GM18519 (cell line): ENCODE measurements around the gene TMEM250.
"Not testable (repeated sequence)": the region's sequence is repeated elsewhere in the genome, so short reads cannot be mapped to it uniquely, and the experiment has no call there.

Source experiments
- ATAC-seq: cut with Tn5 transposase; IDR thresholded peaks from one replicate; pipeline ENCODE4 v1.9.1; 2021; ENCODE audit warnings: mild to moderate bottlenecking, moderate library complexity; ENCODE audit not compliant: unreplicated experiment, low FRiP score

TMEM250 gene, protein sequence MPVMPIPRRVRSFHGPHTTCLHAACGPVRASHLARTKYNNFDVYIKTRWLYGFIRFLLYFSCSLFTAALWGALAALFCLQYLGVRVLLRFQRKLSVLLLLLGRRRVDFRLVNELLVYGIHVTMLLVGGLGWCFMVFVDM

GRCh38 chr9:136118320-136119060 is at the start of gene TMEM250:
Gene TMEM250, minus strand, starts transcription at chr9:136118875. Its CDS starts 1,975 bp downstream, at chr9:136116900.
- ATAC-seq: peak; percentile 57

GRCh38 chr9:136163248-136163850 is 44.7 kb upstream of the TMEM250 start:
- no peak for ATAC-seq

DNA sequence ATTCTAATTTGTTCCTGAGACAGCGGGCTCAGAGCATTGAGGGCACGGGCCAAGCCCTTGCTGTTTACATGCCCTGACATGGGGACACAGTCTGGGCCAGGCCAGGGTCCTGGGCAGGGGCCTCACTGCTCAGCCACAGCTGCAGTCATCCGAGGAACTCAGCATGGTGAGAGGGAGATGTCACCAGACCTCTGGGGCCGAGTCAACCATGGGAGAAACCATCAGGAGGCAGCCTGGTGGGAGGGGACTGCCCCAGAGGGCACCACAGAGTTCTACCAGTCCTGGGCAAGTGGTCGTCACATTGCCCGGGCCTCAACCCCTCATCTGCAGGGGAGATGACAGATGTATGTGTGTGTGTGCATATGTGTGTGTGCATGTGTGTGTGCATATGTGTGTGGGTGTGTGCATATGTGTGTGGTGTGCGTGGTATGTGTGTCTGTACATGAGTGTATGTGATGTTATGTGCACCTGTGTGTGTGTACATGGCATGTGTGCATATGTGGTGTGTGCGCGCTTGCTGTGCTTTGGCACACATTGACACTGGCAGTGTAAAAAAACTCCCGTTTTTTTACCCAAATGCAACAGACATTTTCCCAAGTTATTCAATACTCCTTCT is 42.4 kb upstream of the TMEM250 start:
- ATAC-seq: no peak

DNA sequence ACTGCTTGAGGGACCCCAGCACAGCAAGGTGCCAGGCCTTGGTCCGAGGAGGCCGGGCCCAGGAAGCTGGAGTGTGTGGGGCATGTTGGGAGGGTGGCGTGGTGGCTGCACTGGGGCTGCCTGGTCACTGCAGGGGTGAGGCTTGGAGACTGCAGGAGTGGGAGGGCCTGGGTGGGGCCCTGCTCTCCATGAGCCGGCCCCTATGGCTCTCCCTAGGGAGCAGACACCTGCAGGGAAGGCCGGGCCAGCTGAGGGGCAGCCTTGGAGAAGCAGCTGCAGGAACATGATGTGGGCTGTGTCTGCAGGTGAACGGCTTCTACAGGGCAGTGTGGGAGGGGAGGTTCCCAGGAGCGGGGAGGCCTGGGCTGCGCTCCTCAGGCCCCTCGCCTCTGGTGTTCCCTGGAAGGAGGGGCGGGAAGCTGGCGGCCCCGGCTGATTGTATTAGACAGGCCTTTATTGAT is 41.7 kb upstream of the TMEM250 start:
- no peak for ATAC-seq

DNA sequence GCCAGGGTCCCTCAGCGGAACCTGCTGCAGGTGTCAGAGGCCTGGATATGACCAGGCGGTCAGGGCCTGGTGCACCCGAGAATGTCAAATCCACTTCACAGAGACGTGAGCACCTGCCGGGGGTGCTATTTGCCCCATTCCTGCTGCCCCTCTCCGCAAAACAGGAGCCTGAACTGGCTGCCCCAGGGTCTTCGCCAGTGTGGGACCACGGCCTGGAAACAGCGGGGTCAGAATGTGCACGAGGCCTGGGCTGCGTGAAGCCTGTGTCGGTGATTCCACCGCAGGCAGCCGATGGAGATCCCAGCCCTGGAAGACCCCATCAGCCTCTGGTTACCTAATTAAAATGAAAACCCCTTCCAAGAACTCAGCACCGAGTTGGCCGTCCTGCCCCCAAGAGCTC is 41.2 kb upstream of the TMEM250 start:
- ATAC-seq: no peak

GRCh38 chr9:136157477-136158265 is 39.0 kb upstream of the TMEM250 start:
- ATAC-seq: no peak

DNA sequence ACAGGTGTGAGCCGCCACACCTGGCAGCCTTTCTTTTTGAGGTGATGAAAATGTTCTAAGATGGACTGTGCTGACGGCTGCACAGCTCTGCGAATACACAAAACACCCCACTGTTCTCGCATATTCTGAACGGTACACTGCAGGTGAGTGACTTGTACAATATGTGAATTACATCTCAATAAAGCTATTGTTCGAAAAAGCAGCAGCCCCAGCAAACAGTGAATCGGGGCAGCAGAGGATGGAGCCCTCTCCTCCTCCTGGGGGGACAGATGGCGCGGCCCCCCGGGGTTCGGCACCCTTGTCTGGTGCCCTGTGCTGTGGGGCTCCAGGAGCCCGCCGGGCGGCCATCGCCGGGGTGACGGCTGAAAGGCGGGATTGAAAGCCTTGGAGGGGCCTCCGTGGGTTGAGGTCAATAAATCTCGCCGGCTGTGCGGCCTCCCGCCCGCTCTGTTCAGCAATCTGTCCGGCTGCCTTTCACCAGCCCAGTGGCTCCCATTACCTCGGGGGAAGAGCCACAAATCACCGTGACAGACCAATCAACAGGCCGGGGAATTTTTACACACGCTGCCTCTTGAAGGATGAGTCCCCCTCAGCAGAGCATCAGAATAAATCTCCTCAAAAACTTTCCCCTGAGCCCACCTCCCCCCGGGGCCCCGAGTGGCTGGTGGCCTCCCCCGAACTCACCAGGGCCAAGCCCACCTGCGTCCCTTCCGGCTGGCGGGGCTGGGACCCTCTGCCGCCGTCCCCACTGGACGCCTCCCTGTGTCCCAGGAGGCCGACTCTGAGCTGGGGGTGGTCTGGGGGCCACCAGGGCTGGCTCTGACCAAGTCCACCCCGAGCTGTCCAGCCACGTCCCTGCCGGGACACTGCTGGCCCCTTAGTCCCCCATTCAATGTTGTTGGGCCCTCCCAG is 37.8 kb upstream of the TMEM250 start:
- no peak for ATAC-seq

DNA sequence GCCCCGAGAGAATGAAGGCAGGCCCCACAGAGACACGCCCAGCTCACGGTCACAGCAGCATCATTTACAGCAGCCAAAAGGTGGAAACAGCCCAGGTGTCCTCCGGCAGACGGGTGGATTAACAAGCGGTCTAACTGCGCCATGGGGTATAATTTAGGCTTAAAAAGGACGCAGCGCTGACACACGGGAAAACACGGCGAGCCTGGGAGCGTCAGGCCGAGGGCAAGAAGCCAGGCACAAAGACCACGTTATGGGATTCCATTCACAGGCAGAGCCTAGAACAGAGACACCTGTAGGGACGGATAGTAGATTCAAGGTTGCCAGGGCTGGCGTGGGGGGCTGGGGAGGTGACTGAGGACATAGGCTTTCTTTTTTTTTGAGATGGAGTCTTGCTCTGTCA is 36.9 kb upstream of the TMEM250 start:
- ATAC-seq: no peak

GRCh38 chr9:136154943-136155342 is 36.3 kb upstream of the TMEM250 start:
- no peak for ATAC-seq

DNA sequence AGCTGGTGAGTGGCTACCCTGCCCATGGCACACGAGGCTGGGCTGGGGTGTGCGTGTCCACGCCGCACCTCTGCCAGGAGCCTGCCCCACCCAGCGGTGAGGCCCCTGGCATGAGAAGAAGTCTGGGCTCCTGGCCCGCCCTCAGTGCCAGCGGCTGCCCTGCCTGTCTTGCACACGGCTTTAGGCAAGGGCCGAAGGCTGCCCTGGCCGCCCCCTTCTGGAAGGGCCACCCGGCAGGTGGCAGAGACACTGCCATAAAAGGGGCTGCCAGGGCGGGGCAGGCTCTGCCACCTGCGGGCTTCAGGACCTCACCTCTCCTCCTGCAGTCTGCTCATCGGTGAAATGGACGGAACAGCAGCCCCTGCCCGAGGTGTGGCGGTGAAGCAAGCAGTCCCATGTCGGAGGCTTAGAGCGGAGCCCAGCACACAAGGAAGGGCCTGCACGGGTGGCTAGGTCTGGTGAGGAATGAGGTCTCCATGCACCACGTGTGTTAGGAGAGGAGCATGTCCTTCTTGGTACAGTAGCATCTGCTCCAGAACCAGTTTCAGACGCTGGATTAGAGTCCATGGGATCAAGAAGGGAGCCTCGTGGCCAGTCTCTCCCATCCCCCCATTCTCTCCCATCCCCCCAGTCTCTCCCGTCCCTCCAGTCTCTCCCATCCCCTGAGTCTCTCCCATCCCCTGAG is 34.8 kb upstream of the TMEM250 start:
- no peak for ATAC-seq

- no peak for ATAC-seq
Measured at GRCh38 chr9:136152931-136153330, 34.3 kb upstream of the TMEM250 start.

- ATAC-seq: no peak
Measured at GRCh38 chr9:136152543-136152866, 33.8 kb upstream of the TMEM250 start.

- ATAC-seq: no peak
Measured at GRCh38 chr9:136151848-136152542, 33.3 kb upstream of the TMEM250 start.

GRCh38 chr9:136151214-136151804 is 32.6 kb upstream of the TMEM250 start:
- ATAC-seq: no peak

GRCh38 chr9:136150664-136151213 is 32.1 kb upstream of the TMEM250 start:
- ATAC-seq: not testable (repeated sequence)

DNA sequence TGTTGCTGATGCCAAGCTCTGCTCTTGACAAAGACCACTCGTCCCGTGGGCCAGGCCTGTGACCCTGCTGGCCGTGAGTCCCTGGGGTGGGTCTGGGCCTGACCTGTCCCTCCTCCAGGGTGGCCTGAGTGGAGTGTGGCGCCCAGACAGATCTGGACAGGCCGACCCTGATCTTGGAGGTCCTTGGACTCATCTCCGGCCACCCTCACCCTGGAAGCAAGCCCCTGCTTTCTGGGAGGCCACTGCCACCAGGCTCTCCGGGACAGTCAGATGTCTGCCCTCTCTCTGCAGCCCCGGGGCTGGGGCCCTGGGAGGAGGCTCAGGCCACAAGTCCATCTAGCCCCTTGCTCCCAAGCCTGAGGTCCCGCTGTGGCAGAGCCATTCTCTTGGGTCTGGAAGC is 31.2 kb upstream of the TMEM250 start:
- no peak for ATAC-seq

DNA sequence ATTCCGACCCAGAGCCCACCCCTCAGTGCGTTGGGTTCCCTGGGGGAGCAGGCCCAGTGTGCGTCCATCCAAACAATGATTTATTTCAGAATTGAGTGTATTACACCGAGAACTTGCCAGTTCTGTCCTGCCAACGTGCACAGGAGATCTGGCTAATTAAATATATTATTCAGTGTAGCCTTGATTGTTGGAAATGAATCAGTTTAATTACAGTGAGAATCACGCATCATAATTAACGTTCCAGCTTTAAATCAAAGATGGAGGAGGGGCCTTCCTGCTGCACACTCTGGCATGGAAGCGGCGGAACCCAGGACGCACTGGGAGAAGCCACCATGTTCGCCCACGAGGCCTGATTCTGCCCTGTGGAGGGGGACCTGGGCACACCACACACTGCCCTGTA is 30.7 kb upstream of the TMEM250 start:
- ATAC-seq: no peak

DNA sequence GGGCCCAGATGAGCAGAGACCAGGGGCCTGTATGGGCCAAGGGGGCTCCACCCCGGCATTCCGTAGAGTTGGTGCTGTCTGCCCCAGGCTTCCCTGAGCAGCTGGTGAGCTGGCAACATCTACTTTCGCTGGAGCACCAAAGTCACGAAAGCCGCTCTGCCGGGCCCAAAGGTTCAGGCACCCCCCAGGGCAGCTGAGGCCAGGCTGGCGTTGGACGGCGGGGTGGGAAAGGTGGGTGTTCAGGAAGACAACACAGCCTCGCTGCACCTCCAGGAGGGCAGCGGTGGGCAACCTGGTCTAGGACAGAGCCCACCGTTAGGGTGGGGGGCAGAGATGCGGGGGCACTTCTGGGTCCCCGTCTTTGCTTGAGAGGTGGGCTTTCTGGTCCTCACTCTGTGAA is 30.1 kb upstream of the TMEM250 start:
- ATAC-seq: no peak
